H9 (cell line): Measurements from ENCODE around the gene CACNB4. TPM values are rescaled to one million over a fixed set of nuclear protein-coding genes. Genes with fewer than 3 reads are reported as not detected.
A peak's percentile ranks its signal among the peaks of the same experiment; 100 is the strongest.

ENCODE experiments used
- DNase-seq: peaks from one replicate; pipeline ENCODE4 v3.0.0-alpha.2; 2017
- H2AFZ ChIP-seq: one replicate; pipeline ENCODE4 v1.6.1; 2013; ENCODE audit warnings: mild to moderate bottlenecking, low read length, control low read depth, moderate library complexity
- H2AK5ac ChIP-seq: 2 replicates; pipeline ENCODE4 v1.6.1; 2013; ENCODE audit warnings: low read length, control low read depth, mixed read lengths; ENCODE audit not compliant: insufficient read length
- H2BK120ac ChIP-seq: one replicate; pipeline ENCODE4 v1.6.1; 2013; ENCODE audit warnings: low read depth, mild to moderate bottlenecking, low read length, control low read depth, inconsistent platforms; ENCODE audit not compliant: poor library complexity, severe bottlenecking
- H2BK12ac ChIP-seq: 2 replicates; pipeline ENCODE4 v1.6.1; 2013; ENCODE audit warnings: low read length, control low read depth, mixed read lengths, low read depth; ENCODE audit not compliant: insufficient read length
- H2BK15ac ChIP-seq: 2 replicates; pipeline ENCODE4 v1.6.1; 2013; ENCODE audit warnings: low read depth, low read length, control low read depth
- H2BK20ac ChIP-seq: one replicate; pipeline ENCODE4 v1.6.1; 2013; ENCODE audit warnings: low read depth, mild to moderate bottlenecking, low read length, control low read depth, inconsistent platforms; ENCODE audit not compliant: poor library complexity, severe bottlenecking
- H2BK5ac ChIP-seq: 2 replicates; pipeline ENCODE4 v1.6.1; 2013; ENCODE audit warnings: low read length, control low read depth, mixed read lengths; ENCODE audit not compliant: insufficient read length
- H3K14ac ChIP-seq: 2 replicates; pipeline ENCODE4 v1.6.1; 2013; ENCODE audit warnings: low read length, control low read depth; ENCODE audit not compliant: insufficient read depth
- H3K18ac ChIP-seq: 2 replicates; pipeline ENCODE4 v1.6.1; 2013; ENCODE audit warnings: low read depth, mild to moderate bottlenecking, mixed read lengths, low read length, control low read depth; ENCODE audit not compliant: insufficient read length
- H3K23ac ChIP-seq: 2 replicates; pipeline ENCODE4 v1.6.1; 2013; ENCODE audit warnings: low read length, control low read depth, mixed read lengths, low read depth; ENCODE audit not compliant: insufficient read length
- H3K23me2 ChIP-seq: 2 replicates; pipeline ENCODE4 v1.6.1; 2013; ENCODE audit warnings: low read depth, mild to moderate bottlenecking, mixed read lengths, low read length, control low read depth; ENCODE audit not compliant: insufficient read length, poor library complexity, severe bottlenecking
- H3K27ac ChIP-seq: 2 replicates; pipeline ENCODE4 v1.5.1; 2013; ENCODE audit warnings: low read length, control low read depth, mixed read lengths, low read depth; ENCODE audit not compliant: insufficient read length
- H3K27me3 ChIP-seq: 2 replicates; pipeline ENCODE4 v1.6.1; 2013; ENCODE audit warnings: low read length, control low read depth, inconsistent platforms; ENCODE audit not compliant: insufficient read depth
- H3K4ac ChIP-seq: 2 replicates; pipeline ENCODE4 v1.6.1; 2013; ENCODE audit warnings: low read depth, mild to moderate bottlenecking, control low read depth, inconsistent platforms, low read length, moderate library complexity
- H3K4me1 ChIP-seq: 2 replicates; pipeline ENCODE4 v1.6.1; 2013; ENCODE audit warnings: low read length, control low read depth, inconsistent platforms; ENCODE audit not compliant: insufficient read depth
- H3K4me2 ChIP-seq: 2 replicates; pipeline ENCODE4 v1.6.1; 2013; ENCODE audit warnings: low read length, control low read depth, mixed read lengths; ENCODE audit not compliant: insufficient read length, insufficient read depth
- H3K56ac ChIP-seq: 2 replicates; pipeline ENCODE4 v1.6.1; 2013; ENCODE audit warnings: low read depth, mild to moderate bottlenecking, mixed read lengths, low read length, control low read depth; ENCODE audit not compliant: insufficient read length
- H3K79me1 ChIP-seq: 2 replicates; pipeline ENCODE4 v1.6.1; 2013; ENCODE audit warnings: low read depth, mild to moderate bottlenecking, moderate library complexity, low read length, control low read depth, inconsistent platforms; ENCODE audit not compliant: insufficient read depth, poor library complexity, severe bottlenecking
- H3K79me2 ChIP-seq: 2 replicates; pipeline ENCODE4 v1.6.1; 2013; ENCODE audit warnings: low read length, control low read depth, inconsistent platforms; ENCODE audit not compliant: insufficient read depth
- H3K9ac ChIP-seq: 2 replicates; pipeline ENCODE4 v1.6.1; 2013; ENCODE audit warnings: low read length, control low read depth, mixed read lengths; ENCODE audit not compliant: insufficient read length; ENCODE audit errors: extremely low read depth
- H3K9me3 ChIP-seq: one replicate; pipeline ENCODE4 v1.6.1; 2013; ENCODE audit warnings: low read depth, low read length, inconsistent platforms; ENCODE audit not compliant: control insufficient read depth
- H3T11ph ChIP-seq: one replicate; pipeline ENCODE4 v1.6.1; 2013; ENCODE audit warnings: mild to moderate bottlenecking, low read length, control low read depth, inconsistent platforms
- H4K20me1 ChIP-seq: one replicate; pipeline ENCODE4 v1.6.1; 2013; ENCODE audit not compliant: control insufficient read depth, insufficient read length, insufficient read depth
- H4K5ac ChIP-seq: 2 replicates; pipeline ENCODE4 v1.6.1; 2013; ENCODE audit warnings: low read depth, mild to moderate bottlenecking, mixed read lengths, low read length, control low read depth; ENCODE audit not compliant: insufficient read length
- H4K8ac ChIP-seq: replicated peaks from 2 replicates; pipeline ENCODE4 v1.6.1; 2013; ENCODE audit warnings: low read length, control low read depth, mixed read lengths, low read depth; ENCODE audit not compliant: insufficient read length
- H4K91ac ChIP-seq: 2 replicates; pipeline ENCODE4 v1.6.1; 2013; ENCODE audit warnings: low read depth, mild to moderate bottlenecking, moderate library complexity, mixed read lengths, low read length, control low read depth; ENCODE audit not compliant: insufficient read length
- H3K27ac Mint-ChIP-seq, 3 experiments: 2 replicates in 2 of 3; 3 replicates in 1 of 3; pipeline ENCODE4 v1.8.0; 2020 to 2021; ENCODE audit warnings: mixed read lengths in 3 of 3, mild to moderate bottlenecking in 1 of 3, moderate library complexity in 1 of 3
- H3K27me3 Mint-ChIP-seq: 2 replicates; pipeline ENCODE4 v1.8.0; 2021; ENCODE audit warnings: low read depth, mild to moderate bottlenecking, moderate library complexity, mixed read lengths
- H3K36me3 Mint-ChIP-seq, 3 experiments: 2 replicates in 2 of 3; 3 replicates in 1 of 3; pipeline ENCODE4 v1.8.0; 2020 to 2021; ENCODE audit warnings: low read depth in 3 of 3, mixed read lengths in 3 of 3; ENCODE audit not compliant: insufficient read depth in 1 of 3
- H3K4me1 Mint-ChIP-seq, 2 experiments: 2 replicates each; pipeline ENCODE4 v1.8.0; 2020; ENCODE audit warnings: mixed read lengths in 2 of 2
- H3K4me3 Mint-ChIP-seq, 2 experiments: 2 replicates in 1 of 2; 3 replicates in 1 of 2; pipeline ENCODE4 v1.8.0; 2020 to 2021; ENCODE audit warnings: mild to moderate bottlenecking in 2 of 2, mixed read lengths in 2 of 2, moderate library complexity in 1 of 2
- H3K9me3 Mint-ChIP-seq, 2 experiments: 2 replicates in 1 of 2; 3 replicates in 1 of 2; pipeline ENCODE4 v1.8.0; 2020; ENCODE audit warnings: mild to moderate bottlenecking in 2 of 2, mixed read lengths in 2 of 2, moderate library complexity in 1 of 2
- CTCF ChIP-seq: fragments of 200-600 bp; sonication (generic); conservative IDR thresholded peaks from 3 replicates; pipeline ENCODE4 v1.8.0; 2021; ENCODE audit warnings: antibody characterized with exemption, mild to moderate bottlenecking
- WGBS: extraction: QIAGEN DNeasy Blood & Tissue Kit; methylation state at CpG from one replicate; pipeline ENCODE4 v1.1.7; 2013; ENCODE audit warnings: missing lambda C conversion rate, low lambda C conversion rate, mixed read lengths; ENCODE audit not compliant: insufficient read length; ENCODE audit errors: extremely low coverage; 5-methylcytosine and 5-hydroxymethylcytosine counted together
- total RNA-seq: library from RNA; stranded (reverse); gene quantifications from 2 replicates; pipeline ENCODE4 v1.2.1, GENCODE V29; 2021

The CACNB4 gene
- total RNA-seq, 1 experiment from 2014 or later = 1.4 TPM

GRCh38 chr2:151827564-151828142, 271.2 kb downstream of the CACNB4 start:
- Histone ChIP-seq H3K79me2 (peaks cover 32% of the 10 kb centered on the region), H2AFZ (no peak overlapping the region), H3K27ac (no peak overlapping the region), H3K4me2 (peak overlapping the region; percentile 76), H3K23me2 (no peaks in the 10 kb centered on the region), H4K91ac (no peak overlapping the region), H3K4me1 (peaks cover 8% of the 10 kb centered on the region; the same call in 1 of the 2 replicates), H3K23ac (no peak overlapping the region), H3K14ac (peak overlapping the region; percentile 10), H2BK15ac (no peak overlapping the region), H3K79me1 (no peaks in the 10 kb centered on the region), H3K9ac (peak overlapping the region; percentile 54), H3K4ac (no peak overlapping the region), H3K18ac (peak overlapping the region; percentile 3), H3T11ph (no peak overlapping the region), H3K27me3 (no peaks in the 10 kb centered on the region), H3K56ac (no peak overlapping the region), H4K20me1 (no peaks in the 10 kb centered on the region), H2BK12ac (no peak overlapping the region), H2BK120ac (no peak overlapping the region), H2BK20ac (no peak overlapping the region), H2AK5ac (no peak overlapping the region), H3K9me3 (no peaks in the 10 kb centered on the region), H2BK5ac (no peak overlapping the region), H4K5ac (no peak overlapping the region), H4K8ac (no peak overlapping the region)
- Mint-ChIP-seq H3K4me3 (peak overlapping the region; percentile 93 to 98), H3K9me3 (no peaks in the 10 kb centered on the region), H3K27me3 (no peaks in the 10 kb centered on the region), H3K4me1 (peaks cover 57 to 59% of the 10 kb centered on the region in 2 experiments), H3K36me3 (no peaks in the 10 kb centered on the region), H3K27ac (peak overlapping the region in 2 of 3 experiments; percentile 89 to 95; a peak in 5 of 7 replicates)
- DNase-seq = peak; percentile 38
- no CpG with 5 or more reads among the region's 38 CpGs for WGBS
- no peak for TF ChIP-seq CTCF
